Sciatic nerve (tissue), 2 donors: ENCODE results near the gene PTH2. TPM values are rescaled to one million over a fixed set of nuclear protein-coding genes. Genes with fewer than 3 reads are reported as not detected.
"Not testable (repeated sequence)": the region's sequence is repeated elsewhere in the genome, so short reads cannot be mapped to it uniquely, and the experiment has no call there.

Experiments used
- ATAC-seq: fragments of 200-7000 bp; cut with Tn5 transposase; one replicate; pipeline ENCODE4 v1.9.1; 2020; ENCODE audit warnings: mild to moderate bottlenecking, moderate library complexity
- DNase-seq: peaks from one replicate; pipeline ENCODE4 v3.0.0-alpha.2; 2020; ENCODE audit warnings: low spot score
- intact Hi-C: fragments of 100-400 bp; cut with DNase I; formaldehyde crosslinking; loops from one replicate; pipeline ENCODE4 v1.14.2; 2022
- total RNA-seq: library from RNA; stranded (reverse); fragmentation: NEBNext Ultra II Directional; extraction: Animal tissue kit (Norgen Biotek cat#: 25700); gene quantifications from one replicate; pipeline ENCODE4 v1.2.1, GENCODE V29; 2021
- donor health status: DM: no; HTN: no; CAD: no.
- donor health status: DM: no; HTN: no; CAD: no.

Gene PTH2
- total RNA-seq, 1 donor from 2014 or later: not detected

- DNase-seq: peak; percentile 97
- intact Hi-C loops: loop anchor here (5.0 kb wide), 2 partner anchors 216 to 1909 kb away; partner anchors contain the start of genes BCL2L12 and IRF3
- peak; percentile 84 for ATAC-seq
Observed at GRCh38 chr19:49451430-49452181, 28.4 kb upstream of the PTH2 start, which contains the start of gene PIH1D1. TSS of gene PIH1D1 (minus strand) at chr19:49451814. CDS start at chr19:49451574, 240 bp downstream.

GRCh38 chr19:49450405-49450804, 27.2 kb upstream of the PTH2 start:
- no peak for DNase-seq
- no peak for ATAC-seq
- intact Hi-C loops: loop anchor here (5.0 kb wide), 2 partner anchors 217 to 1908 kb away; partner anchors contain the start of genes BCL2L12 and IRF3

- intact Hi-C loops: no loop called here
- DNase-seq (no peak), ATAC-seq (no peak)
Observed at GRCh38 chr19:49448432-49448786, 25.2 kb upstream of the PTH2 start.

- ATAC-seq (no peak), DNase-seq (peak; percentile 85)
- intact Hi-C loops: no loop called here
Observed at GRCh38 chr19:49447485-49448431, 24.5 kb upstream of the PTH2 start.

- DNase-seq (no peak), ATAC-seq (no peak)
- intact Hi-C loops: no loop called here
Observed at GRCh38 chr19:49445997-49446396, 22.8 kb upstream of the PTH2 start.

GRCh38 chr19:49444100-49444700, 21.0 kb upstream of the PTH2 start:
- DNase-seq, intact Hi-C loops, ATAC-seq: not testable (repeated sequence)

- intact Hi-C loops: loop anchor here (2.0 kb wide), 1 partner anchor 59 kb away; no protein-coding TSS in a partner anchor
- DNase-seq (peak; percentile 97), ATAC-seq (peak; percentile 87)
Observed at GRCh38 chr19:49443366-49444099, 20.3 kb upstream of the PTH2 start.

GRCh38 chr19:49442771-49443365, 19.6 kb upstream of the PTH2 start:
- intact Hi-C loops: loop anchor here (2.0 kb wide), 1 partner anchor 58 kb away; no protein-coding TSS in a partner anchor
- peak; percentile 98 for DNase-seq
- peak; percentile 82 for ATAC-seq

- DNase-seq (peak; percentile 81), ATAC-seq (peak; percentile 56)
- intact Hi-C loops: loop anchor here (2.0 kb wide), 1 partner anchor 58 kb away; no protein-coding TSS in a partner anchor
Observed at GRCh38 chr19:49442354-49442753, 19.1 kb upstream of the PTH2 start.

- no peak for DNase-seq
- intact Hi-C loops: loop anchor here (2.0 kb wide), 1 partner anchor 57 kb away; no protein-coding TSS in a partner anchor
- ATAC-seq: no peak
Observed at GRCh38 chr19:49441960-49442350, 18.7 kb upstream of the PTH2 start.

- DNase-seq (peak; percentile 82), ATAC-seq (peak; percentile 55)
- intact Hi-C loops: no loop called here
Observed at GRCh38 chr19:49441210-49441959, 18.1 kb upstream of the PTH2 start, which contains the start of gene SLC17A7. TSS of gene SLC17A7 (minus strand) at chr19:49441527. CDS start at chr19:49441379, 148 bp downstream.

GRCh38 chr19:49440439-49441209, 17.4 kb upstream of the PTH2 start:
- no peak for ATAC-seq
- DNase-seq: no peak
- intact Hi-C loops: no loop called here

GRCh38 chr19:49439836-49440235, 16.6 kb upstream of the PTH2 start:
- intact Hi-C loops: loop anchor here (5.0 kb wide), 1 partner anchor 213 kb away; no protein-coding TSS in a partner anchor
- DNase-seq (no peak), ATAC-seq (no peak)

GRCh38 chr19:49438261-49438660, 15.0 kb upstream of the PTH2 start:
- intact Hi-C loops: loop anchor here (5.0 kb wide), 1 partner anchor 211 kb away; no protein-coding TSS in a partner anchor
- DNase-seq (no peak), ATAC-seq (no peak)

GRCh38 chr19:49437231-49437630, 14.0 kb upstream of the PTH2 start:
- ATAC-seq: no peak

GRCh38 chr19:49436381-49437017, 13.3 kb upstream of the PTH2 start:
- DNase-seq (no peak), ATAC-seq (no peak)
- intact Hi-C loops: loop anchor here (5.0 kb wide), 1 partner anchor 209 kb away; no protein-coding TSS in a partner anchor

More at GRCh38 chr19:49437231-49437630, 14.0 kb upstream of the PTH2 start:
- no peak for DNase-seq
- intact Hi-C loops: loop anchor here (5.0 kb wide), 1 partner anchor 210 kb away; no protein-coding TSS in a partner anchor
